ENCODE results near the gene KLK11.

Gene KLK11

GRCh38 chr19:51005248-51005647, 21.2 kb downstream of the KLK11 start:
- Histone ChIP-seq H3K27ac (ENCODE audit: low read length) (no peak overlapping the region), H3K9me3 (ENCODE audit: control insufficient read depth, insufficient read depth, low read length) (no peaks in the 10 kb centered on the region), H3K27me3 (ENCODE audit: control insufficient read depth, insufficient read depth, low read length) (no peaks in the 10 kb centered on the region), H3K4me1 (ENCODE audit: control insufficient read depth, insufficient read depth, low read length) (peaks cover 1% of the 10 kb centered on the region), H3K4me3 (ENCODE audit: low read length) (no peak overlapping the region), H3K36me3 (ENCODE audit: control insufficient read depth, insufficient read depth, low read length) (no peaks in the 10 kb centered on the region)
- WGBS (ENCODE audit: insufficient coverage, insufficient read length): no CpG with 5 or more reads among the region's 1 CpG
- DNase-seq (ENCODE audit: low read depth, low spot score): no peak

- no peak overlapping the region for H3K27ac ChIP-seq (ENCODE audit: low read length)
- no peaks in the 10 kb centered on the region for H3K27me3 ChIP-seq (ENCODE audit: control insufficient read depth, insufficient read depth, low read length)
- H3K36me3 ChIP-seq (ENCODE audit: control insufficient read depth, insufficient read depth, low read length): no peaks in the 10 kb centered on the region
- peaks cover 1% of the 10 kb centered on the region for H3K4me1 ChIP-seq (ENCODE audit: control insufficient read depth, insufficient read depth, low read length)
- DNase-seq (ENCODE audit: low read depth, low spot score): no peak
- H3K4me3 ChIP-seq (ENCODE audit: low read length): no peak overlapping the region
- WGBS (ENCODE audit: insufficient coverage, insufficient read length): no CpG with 5 or more reads among the region's 7 CpGs
- no peaks in the 10 kb centered on the region for H3K9me3 ChIP-seq (ENCODE audit: control insufficient read depth, insufficient read depth, low read length)
Measured at GRCh38 chr19:51003316-51003715, 23.1 kb downstream of the KLK11 start.

GRCh38 chr19:51002542-51003311, 23.7 kb downstream of the KLK11 start:
- Histone ChIP-seq H3K4me1 (ENCODE audit: control insufficient read depth, insufficient read depth, low read length) (peaks cover 1% of the 10 kb centered on the region), H3K36me3 (ENCODE audit: control insufficient read depth, insufficient read depth, low read length) (no peaks in the 10 kb centered on the region), H3K27ac (ENCODE audit: low read length) (no peak overlapping the region), H3K27me3 (ENCODE audit: control insufficient read depth, insufficient read depth, low read length) (no peaks in the 10 kb centered on the region), H3K4me3 (ENCODE audit: low read length) (no peak overlapping the region), H3K9me3 (ENCODE audit: control insufficient read depth, insufficient read depth, low read length) (no peaks in the 10 kb centered on the region)
- no peak for DNase-seq (ENCODE audit: low read depth, low spot score)
- WGBS (ENCODE audit: insufficient coverage, insufficient read length): no CpG with 5 or more reads among the region's 42 CpGs

- Histone ChIP-seq H3K4me3 (ENCODE audit: low read length) (no peak overlapping the region), H3K36me3 (ENCODE audit: control insufficient read depth, insufficient read depth, low read length) (no peaks in the 10 kb centered on the region), H3K27me3 (ENCODE audit: control insufficient read depth, insufficient read depth, low read length) (no peaks in the 10 kb centered on the region), H3K4me1 (ENCODE audit: control insufficient read depth, insufficient read depth, low read length) (peaks cover 1% of the 10 kb centered on the region), H3K9me3 (ENCODE audit: control insufficient read depth, insufficient read depth, low read length) (no peaks in the 10 kb centered on the region), H3K27ac (ENCODE audit: low read length) (no peak overlapping the region)
- DNase-seq (ENCODE audit: low read depth, low spot score): no peak
- WGBS (ENCODE audit: insufficient coverage, insufficient read length): no CpG with 5 or more reads among the region's 12 CpGs
Measured at GRCh38 chr19:51002089-51002532, 24.3 kb downstream of the KLK11 start.

GRCh38 chr19:51001515-51001914, 24.9 kb downstream of the KLK11 start, which contains the start of gene KLK8:
TSS of gene KLK8 (minus strand) at chr19:51001604. CDS start at chr19:51001167, 437 bp downstream.
- DNase-seq (ENCODE audit: low read depth, low spot score): no peak
- Histone ChIP-seq H3K9me3 (ENCODE audit: control insufficient read depth, insufficient read depth, low read length) (no peaks in the 10 kb centered on the region), H3K36me3 (ENCODE audit: control insufficient read depth, insufficient read depth, low read length) (no peaks in the 10 kb centered on the region), H3K4me3 (ENCODE audit: low read length) (no peak within 1 kb of the TSS), H3K27ac (ENCODE audit: low read length) (no peak within 1 kb of the TSS), H3K27me3 (ENCODE audit: control insufficient read depth, insufficient read depth, low read length) (no peaks in the 10 kb centered on the region), H3K4me1 (ENCODE audit: control insufficient read depth, insufficient read depth, low read length) (peaks cover 1% of the 10 kb centered on the region)
- no CpG with 5 or more reads among the region's 7 CpGs for WGBS (ENCODE audit: insufficient coverage, insufficient read length)

GRCh38 chr19:51000981-51001380, 25.4 kb downstream of the KLK11 start:
- no peak for DNase-seq (ENCODE audit: low read depth, low spot score)
- no peaks in the 10 kb centered on the region for H3K9me3 ChIP-seq (ENCODE audit: control insufficient read depth, insufficient read depth, low read length)
- H3K4me3 ChIP-seq (ENCODE audit: low read length): no peak overlapping the region
- peaks cover 1% of the 10 kb centered on the region for H3K4me1 ChIP-seq (ENCODE audit: control insufficient read depth, insufficient read depth, low read length)
- no CpG with 5 or more reads among the region's 16 CpGs for WGBS (ENCODE audit: insufficient coverage, insufficient read length)
- H3K27me3 ChIP-seq (ENCODE audit: control insufficient read depth, insufficient read depth, low read length): no peaks in the 10 kb centered on the region
- H3K27ac ChIP-seq (ENCODE audit: low read length): no peak overlapping the region
- H3K36me3 ChIP-seq (ENCODE audit: control insufficient read depth, insufficient read depth, low read length): no peaks in the 10 kb centered on the region

- Histone ChIP-seq H3K9me3 (ENCODE audit: control insufficient read depth, insufficient read depth, low read length) (no peaks in the 10 kb centered on the region), H3K4me3 (ENCODE audit: low read length) (no peak overlapping the region), H3K36me3 (ENCODE audit: control insufficient read depth, insufficient read depth, low read length) (no peaks in the 10 kb centered on the region), H3K4me1 (ENCODE audit: control insufficient read depth, insufficient read depth, low read length) (peaks cover 1% of the 10 kb centered on the region), H3K27ac (ENCODE audit: low read length) (no peak overlapping the region), H3K27me3 (ENCODE audit: control insufficient read depth, insufficient read depth, low read length) (no peaks in the 10 kb centered on the region)
- WGBS (ENCODE audit: insufficient coverage, insufficient read length): no CpG with 5 or more reads among the region's 10 CpGs
- DNase-seq (ENCODE audit: low read depth, low spot score): no peak
Measured at GRCh38 chr19:51000426-51000825, 26.0 kb downstream of the KLK11 start.

- WGBS (ENCODE audit: insufficient coverage, insufficient read length): no CpG with 5 or more reads among the region's 4 CpGs
- DNase-seq (ENCODE audit: low read depth, low spot score): no peak
- H3K36me3 ChIP-seq (ENCODE audit: control insufficient read depth, insufficient read depth, low read length): no peaks in the 10 kb centered on the region
Measured at GRCh38 chr19:50998686-50999085, 27.7 kb downstream of the KLK11 start.

GRCh38 chr19:50998061-50998460, 28.4 kb downstream of the KLK11 start:
- WGBS (ENCODE audit: insufficient coverage, insufficient read length): 100% methylated on average over 2 of the region's 5 CpGs
- DNase-seq (ENCODE audit: low read depth, low spot score): no peak
- no peak overlapping the region for H3K4me3 ChIP-seq (ENCODE audit: low read length)
- H3K4me1 ChIP-seq (ENCODE audit: control insufficient read depth, insufficient read depth, low read length): peaks cover 1% of the 10 kb centered on the region
- H3K9me3 ChIP-seq (ENCODE audit: control insufficient read depth, insufficient read depth, low read length): no peaks in the 10 kb centered on the region
- H3K27ac ChIP-seq (ENCODE audit: low read length): no peak overlapping the region
- H3K36me3 ChIP-seq (ENCODE audit: control insufficient read depth, insufficient read depth, low read length): no peaks in the 10 kb centered on the region
- no peaks in the 10 kb centered on the region for H3K27me3 ChIP-seq (ENCODE audit: control insufficient read depth, insufficient read depth, low read length)

More at GRCh38 chr19:50998686-50999085, 27.7 kb downstream of the KLK11 start:
- no peak overlapping the region for H3K4me3 ChIP-seq (ENCODE audit: low read length)
- no peaks in the 10 kb centered on the region for H3K9me3 ChIP-seq (ENCODE audit: control insufficient read depth, insufficient read depth, low read length)
- H3K27me3 ChIP-seq (ENCODE audit: control insufficient read depth, insufficient read depth, low read length): no peaks in the 10 kb centered on the region
- no peak overlapping the region for H3K27ac ChIP-seq (ENCODE audit: low read length)
- peaks cover 1% of the 10 kb centered on the region for H3K4me1 ChIP-seq (ENCODE audit: control insufficient read depth, insufficient read depth, low read length)

GRCh38 chr19:50994129-50994528, 32.3 kb downstream of the KLK11 start:
- Histone ChIP-seq H3K4me3 (ENCODE audit: low read length) (no peak overlapping the region), H3K9me3 (ENCODE audit: control insufficient read depth, insufficient read depth, low read length) (no peaks in the 10 kb centered on the region), H3K27ac (ENCODE audit: low read length) (no peak overlapping the region), H3K36me3 (ENCODE audit: control insufficient read depth, insufficient read depth, low read length) (no peaks in the 10 kb centered on the region), H3K4me1 (ENCODE audit: control insufficient read depth, insufficient read depth, low read length) (no peaks in the 10 kb centered on the region), H3K27me3 (ENCODE audit: control insufficient read depth, insufficient read depth, low read length) (no peaks in the 10 kb centered on the region)
- DNase-seq (ENCODE audit: low read depth, low spot score): no peak
- no CpG with 5 or more reads among the region's 2 CpGs for WGBS (ENCODE audit: insufficient coverage, insufficient read length)

- H3K9me3 ChIP-seq (ENCODE audit: control insufficient read depth, insufficient read depth, low read length): no peaks in the 10 kb centered on the region
- no peak for DNase-seq (ENCODE audit: low read depth, low spot score)
- H3K4me1 ChIP-seq (ENCODE audit: control insufficient read depth, insufficient read depth, low read length): no peaks in the 10 kb centered on the region
- H3K36me3 ChIP-seq (ENCODE audit: control insufficient read depth, insufficient read depth, low read length): no peaks in the 10 kb centered on the region
- WGBS (ENCODE audit: insufficient coverage, insufficient read length): 100% methylated on average over 1 of the region's 2 CpGs
- H3K4me3 ChIP-seq (ENCODE audit: low read length): no peak overlapping the region
- no peak overlapping the region for H3K27ac ChIP-seq (ENCODE audit: low read length)
- no peaks in the 10 kb centered on the region for H3K27me3 ChIP-seq (ENCODE audit: control insufficient read depth, insufficient read depth, low read length)
Measured at GRCh38 chr19:50992666-50993035, 33.8 kb downstream of the KLK11 start.

All from iPS DF 6.9 (cell line).